AG20443 (cell line): ENCODE results near the gene TPM4.

Experiments used
- DNase-seq: peaks from one replicate; pipeline ENCODE4 v3.0.0; 2012; ENCODE audit warnings: low spot score, mixed read lengths

TPM4 gene

DNA sequence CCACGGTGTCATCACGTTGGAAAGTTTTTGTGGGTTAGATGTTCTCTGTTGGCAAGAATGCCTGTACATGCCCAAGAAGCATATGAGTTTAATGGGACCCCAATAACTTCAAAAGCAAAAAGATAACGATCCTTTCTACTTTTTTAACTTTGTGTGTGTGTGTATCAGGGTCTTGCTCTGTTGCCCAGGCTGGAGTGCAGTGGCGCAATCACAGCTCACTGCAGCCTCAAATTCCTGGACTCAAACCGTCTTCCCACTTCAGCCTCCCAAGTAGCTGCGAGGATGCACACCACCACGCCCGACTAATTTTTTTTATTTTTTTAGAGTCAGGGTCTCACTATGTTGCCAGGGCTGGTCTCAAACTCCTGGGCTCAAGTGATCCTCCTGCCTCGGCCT is 34.3 kb upstream of the TPM4 start:
- DNase-seq, result no peak

DNA sequence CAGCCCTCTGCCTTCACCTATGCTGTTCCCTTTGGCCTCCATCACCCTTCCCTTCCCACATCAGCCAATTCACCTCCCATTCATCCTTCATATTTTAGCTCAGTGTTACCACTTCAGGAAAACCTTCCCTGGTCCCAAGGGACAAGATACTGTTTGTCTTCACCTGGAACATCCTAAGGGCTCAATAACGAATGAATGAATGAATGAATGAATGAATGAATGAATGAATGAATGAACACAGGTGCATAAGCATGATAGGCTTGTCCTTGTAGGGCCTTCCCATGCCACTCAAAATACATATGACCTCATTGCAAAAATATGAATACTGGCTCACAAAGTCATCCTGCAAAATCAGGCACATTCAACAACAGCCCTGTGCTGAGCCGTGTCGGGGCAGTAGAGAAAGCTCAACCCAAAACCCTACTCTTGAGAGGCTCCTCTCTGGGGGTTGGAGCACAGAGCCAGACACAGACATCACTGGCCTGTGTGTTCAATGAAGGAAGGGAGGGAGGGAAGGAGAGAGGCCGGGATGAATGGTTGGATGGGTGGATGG is 33.7 kb upstream of the TPM4 start:
- peak; percentile 26 for DNase-seq

DNA sequence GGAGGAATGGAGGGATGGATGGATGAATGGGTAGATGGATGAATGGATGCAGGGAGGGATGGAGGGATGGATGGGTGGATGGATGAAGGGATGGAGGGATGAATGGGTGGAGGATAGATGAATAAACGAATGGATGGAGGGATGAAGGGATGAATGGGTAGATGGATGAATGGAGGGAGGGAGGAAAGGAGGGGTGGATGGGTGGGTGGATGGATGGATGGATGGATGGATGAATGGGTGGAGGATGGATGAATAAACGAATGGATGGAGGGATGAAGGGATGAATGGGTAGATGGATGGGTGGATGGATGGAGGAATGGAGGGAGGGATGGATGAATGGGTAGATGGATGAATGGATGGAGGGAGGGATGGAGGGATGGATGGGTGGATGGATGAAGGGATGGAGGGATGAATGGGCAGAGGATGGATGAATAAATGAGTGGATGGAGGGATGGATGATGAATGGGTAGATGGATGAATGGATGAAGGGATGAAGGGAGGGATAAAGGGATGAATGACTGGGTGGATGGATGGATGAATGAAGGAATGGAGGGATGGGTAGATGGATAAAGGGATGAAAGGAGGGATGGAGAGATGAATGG is 33.0 kb upstream of the TPM4 start:
- DNase-seq, result no peak

DNA sequence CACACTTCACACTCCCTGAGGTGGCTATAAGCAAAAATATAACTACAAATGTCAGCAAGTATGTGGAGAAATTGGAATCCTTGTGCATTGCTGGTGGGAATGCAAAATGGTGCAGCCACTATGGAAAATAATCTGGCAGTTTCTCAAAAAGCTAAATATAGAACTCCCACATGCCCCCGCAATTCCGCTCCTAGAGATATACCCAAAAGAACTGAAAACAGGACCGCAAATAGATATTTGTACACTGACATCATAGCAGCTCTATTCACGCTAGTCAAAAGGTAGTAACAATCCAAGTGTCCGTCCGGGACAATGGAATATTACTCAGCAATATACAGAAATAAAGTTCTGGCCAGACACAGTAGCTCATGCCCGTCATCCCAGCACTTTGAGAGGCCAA is 31.5 kb upstream of the TPM4 start:
- no peak for DNase-seq

DNA sequence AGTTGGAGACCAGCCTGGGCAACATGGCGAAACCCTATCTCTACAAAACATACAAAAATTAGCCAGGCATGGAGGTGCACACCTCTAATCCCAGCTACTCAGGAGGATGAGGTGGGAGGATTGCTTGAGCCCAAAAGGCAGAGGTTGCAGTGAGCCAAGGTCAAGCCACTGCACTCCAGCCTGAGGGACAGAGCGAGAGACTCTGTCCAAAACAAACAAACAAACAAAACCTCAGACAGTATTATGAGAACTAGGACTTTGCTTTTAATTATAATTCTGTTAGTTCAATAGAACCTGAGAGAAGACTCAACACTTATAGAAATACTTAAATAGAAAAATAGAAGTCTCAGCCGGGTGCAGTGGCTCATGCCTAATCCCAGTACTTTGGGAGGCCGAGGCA is 31.1 kb upstream of the TPM4 start:
- DNase-seq, result no peak

DNA sequence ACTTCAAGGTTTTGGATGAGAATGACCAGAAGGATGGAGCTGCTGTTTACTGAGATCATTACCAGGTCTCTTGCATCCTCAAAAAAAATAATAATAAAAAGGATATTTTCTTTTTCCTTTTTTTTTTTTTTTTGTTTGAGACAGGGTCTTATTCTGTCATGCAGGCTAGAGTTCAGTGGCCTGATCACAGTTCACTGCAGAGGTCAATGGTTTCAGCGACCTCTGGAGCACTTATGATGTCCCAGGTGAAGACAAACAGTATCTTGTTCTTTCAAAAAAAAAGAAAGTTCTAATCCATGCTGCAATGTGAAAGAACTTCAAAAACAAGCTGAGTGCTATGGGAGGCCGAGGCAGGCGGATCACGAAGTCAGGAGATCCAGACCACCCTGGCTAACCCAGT is 30.4 kb upstream of the TPM4 start:
- DNase-seq, result no peak

DNA sequence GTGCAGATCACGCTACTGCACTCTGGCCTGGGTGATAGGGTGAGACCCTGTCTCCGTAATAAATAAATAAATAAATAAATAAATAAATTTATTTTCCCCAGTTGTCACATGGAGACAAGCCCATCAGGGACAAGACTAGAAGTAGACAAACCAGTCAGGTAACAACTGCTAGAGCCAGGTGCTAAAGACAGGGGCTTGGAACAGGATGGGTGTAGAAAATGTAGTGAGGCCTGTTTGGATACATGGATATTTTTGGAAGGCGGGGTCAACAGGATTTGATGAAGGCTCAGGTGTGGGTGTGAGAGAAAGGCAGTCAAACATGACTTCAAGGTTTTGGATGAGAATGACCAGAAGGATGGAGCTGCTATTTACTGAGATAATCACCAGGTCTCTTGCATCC is 27.7 kb upstream of the TPM4 start:
- DNase-seq, result no peak

DNA sequence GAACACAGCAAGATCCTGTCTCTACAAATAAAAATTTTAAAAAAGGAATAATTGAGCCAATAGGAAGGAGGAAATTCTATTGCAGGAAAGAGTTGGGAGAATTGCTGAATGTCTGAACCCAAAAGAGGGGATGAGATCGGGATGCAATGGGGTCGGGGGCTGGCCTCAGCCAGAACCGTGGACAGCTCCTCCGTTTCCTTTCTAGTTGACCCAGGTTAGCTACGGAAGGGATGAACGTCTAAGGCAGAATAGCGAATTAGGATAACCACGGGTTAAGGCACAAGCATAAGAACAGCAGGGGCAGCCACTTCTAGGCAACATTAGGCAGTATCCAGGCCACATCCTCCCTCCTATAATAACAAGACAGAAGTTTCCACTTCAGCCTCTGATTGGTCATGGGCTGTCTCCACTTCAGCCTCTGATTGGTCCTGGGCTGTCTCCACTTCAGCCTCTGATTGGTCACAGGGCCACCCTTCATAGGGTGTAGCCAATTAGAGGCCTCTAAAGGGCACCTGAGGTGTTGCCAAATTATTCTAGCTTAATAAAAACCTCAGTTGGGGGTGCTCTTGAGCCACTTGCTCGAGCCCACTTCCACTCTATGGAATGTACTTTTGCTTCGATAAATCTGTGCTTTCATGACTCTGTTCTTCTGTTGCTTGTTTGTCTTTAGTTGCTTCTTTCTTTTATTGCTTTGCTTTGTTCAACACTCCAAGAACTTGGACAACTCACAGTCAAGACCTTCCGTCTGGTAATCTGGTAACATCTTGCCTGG is 24.9 kb upstream of the TPM4 start:
- no peak for DNase-seq

DNA sequence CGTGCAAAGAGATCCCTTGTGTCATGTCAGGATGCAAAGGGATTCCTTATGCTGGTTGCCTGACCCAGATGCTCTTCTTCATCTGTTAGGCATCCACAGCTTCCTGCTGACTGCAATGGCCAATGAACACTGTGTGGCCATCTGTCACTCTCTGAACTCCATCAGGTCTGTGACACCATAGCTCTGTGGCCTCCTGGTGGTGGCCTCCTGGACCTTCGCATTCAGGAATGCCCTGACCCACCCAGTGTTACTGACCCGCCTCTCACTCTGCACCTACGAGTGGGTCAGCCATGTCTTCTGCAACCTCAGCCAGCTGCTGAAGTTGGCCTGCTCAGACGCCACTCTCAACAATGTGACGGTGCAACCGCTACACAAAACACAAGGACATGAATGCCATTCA is 23.9 kb upstream of the TPM4 start:
- DNase-seq, result no peak

DNA sequence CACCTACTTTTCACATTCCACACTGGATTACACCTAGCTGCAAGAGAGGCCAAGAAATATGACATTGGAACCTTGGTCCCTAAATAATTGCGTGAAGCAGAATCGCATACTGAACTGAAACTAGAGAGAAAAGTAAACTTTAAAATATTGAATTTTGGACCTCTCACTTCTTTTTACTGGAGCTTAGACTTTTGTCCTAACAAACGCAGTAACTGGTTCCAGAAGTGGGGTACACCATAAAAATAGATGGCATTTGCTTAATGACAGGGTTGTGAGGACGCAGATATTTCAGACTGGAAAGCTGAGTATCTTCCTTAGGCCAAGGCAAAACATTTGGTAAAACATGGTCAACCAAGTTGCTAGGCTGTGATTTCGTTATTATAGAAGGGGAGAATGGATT is 19.2 kb upstream of the TPM4 start:
- DNase-seq, result no peak

DNA sequence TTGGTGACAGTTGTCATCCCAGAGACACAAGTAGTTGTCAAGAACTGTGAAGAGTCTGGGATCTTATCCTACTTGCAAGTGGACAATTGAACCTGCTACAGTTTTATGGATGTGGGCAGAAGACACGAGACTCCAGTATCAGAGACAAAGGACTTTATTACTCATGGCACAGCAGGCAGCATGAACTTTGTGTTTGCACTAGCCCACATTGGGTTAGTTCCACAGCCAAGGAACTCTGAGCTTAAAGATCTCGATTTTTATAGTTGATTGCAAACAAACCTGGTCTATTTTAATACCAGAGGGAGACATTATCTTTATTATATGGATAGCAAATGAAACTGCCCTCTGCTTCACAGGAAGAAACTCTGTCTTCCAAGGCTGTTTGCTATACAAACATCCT is 16.0 kb upstream of the TPM4 start:
- no peak for DNase-seq

DNA sequence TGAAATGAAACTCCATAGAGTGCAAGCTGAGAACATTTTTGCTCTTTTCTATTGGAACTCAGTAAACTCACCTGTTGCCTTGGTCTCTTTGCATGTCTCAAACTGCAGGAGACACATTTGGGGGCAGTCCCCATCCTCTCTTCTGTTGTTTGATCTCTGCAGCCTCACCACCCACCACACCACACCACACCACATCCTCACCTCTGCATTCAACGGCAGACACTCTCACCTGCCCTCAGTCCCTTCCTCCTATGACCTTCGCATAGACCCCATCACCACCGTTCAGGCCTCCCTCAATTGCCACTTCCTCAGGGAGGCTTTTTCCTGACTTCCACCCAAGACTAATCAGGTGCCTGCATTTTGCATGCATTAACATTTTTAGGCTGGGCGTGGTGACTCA is 14.4 kb upstream of the TPM4 start:
- DNase-seq, result no peak

DNA sequence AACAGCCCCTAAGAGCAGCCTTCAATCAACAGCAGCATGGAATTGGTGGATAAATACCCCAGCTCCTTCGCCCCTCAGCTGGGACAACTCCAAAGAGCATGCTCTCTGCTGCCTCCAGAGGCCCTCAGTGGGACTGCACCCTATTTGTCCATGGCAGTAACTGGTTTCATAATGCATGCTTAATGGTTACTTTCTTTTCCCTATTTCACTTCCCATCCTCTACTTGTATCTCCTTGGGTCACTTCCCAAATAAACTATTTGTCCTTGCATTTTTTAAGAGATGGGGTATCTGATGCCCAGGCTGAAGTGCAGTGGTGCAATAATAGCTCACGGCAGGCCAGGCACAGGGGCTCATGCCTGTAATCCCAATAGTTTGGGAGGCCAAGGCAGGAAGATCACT is 13.5 kb upstream of the TPM4 start:
- peak; percentile 51 for DNase-seq

DNA sequence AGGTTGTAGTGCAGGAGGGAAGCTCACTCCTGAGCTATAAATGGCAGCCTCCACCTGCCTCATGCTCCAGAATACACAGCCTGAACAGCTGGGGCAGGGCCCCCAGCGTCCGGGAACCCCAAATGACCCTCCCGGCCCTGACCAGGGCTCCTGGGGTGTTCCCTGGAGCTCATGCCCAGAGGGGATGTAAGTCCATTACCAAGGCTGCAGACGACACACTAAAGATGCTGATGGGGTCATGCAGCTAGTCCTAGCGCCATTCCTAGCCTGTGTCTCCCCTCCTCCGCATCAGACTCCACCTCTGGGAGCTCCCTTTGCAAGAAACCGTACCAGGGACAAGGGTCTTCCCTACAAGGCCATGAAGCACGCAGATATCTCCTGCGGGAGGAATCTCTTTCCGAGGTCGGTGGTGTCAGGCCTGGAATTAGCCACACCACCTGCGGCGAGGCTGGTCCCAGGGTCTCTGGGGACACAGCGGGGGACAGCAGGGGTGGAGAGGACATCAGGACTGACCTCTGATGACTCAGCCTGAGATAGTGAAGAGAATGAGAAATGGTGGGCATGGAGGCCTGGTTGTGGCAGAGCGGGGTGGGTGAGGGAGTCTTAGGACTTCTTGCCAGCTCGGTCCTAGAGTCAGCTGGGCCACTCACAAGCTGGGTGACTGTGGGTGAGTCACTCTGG is 11.9 kb upstream of the TPM4 start:
- DNase-seq, result no peak

DNA sequence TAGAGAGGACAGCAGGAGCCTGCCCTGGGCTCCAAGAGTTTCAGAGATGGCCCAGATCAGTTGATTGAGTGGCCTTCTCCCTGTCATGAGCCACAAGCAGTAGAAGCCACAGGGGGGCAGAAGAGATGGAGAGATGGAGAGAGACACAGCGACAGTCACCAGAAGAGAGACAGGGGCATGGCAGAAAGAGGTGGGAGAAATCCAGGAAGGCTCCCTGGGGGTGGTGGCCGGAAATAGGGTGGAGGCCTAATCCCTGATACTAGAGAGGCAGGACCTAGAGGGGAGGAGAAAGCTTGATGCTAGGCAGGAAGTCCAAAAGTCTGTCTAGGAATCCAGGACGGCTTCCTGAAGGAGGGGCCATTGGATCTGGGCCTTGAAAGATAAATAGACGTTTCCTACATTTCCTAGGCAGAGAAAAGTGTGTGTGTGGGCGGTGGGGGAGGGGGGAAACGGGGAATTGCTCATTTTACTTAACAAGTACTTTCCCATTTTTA is 9.6 kb upstream of the TPM4 start:
- peak; percentile 49 for DNase-seq

DNA sequence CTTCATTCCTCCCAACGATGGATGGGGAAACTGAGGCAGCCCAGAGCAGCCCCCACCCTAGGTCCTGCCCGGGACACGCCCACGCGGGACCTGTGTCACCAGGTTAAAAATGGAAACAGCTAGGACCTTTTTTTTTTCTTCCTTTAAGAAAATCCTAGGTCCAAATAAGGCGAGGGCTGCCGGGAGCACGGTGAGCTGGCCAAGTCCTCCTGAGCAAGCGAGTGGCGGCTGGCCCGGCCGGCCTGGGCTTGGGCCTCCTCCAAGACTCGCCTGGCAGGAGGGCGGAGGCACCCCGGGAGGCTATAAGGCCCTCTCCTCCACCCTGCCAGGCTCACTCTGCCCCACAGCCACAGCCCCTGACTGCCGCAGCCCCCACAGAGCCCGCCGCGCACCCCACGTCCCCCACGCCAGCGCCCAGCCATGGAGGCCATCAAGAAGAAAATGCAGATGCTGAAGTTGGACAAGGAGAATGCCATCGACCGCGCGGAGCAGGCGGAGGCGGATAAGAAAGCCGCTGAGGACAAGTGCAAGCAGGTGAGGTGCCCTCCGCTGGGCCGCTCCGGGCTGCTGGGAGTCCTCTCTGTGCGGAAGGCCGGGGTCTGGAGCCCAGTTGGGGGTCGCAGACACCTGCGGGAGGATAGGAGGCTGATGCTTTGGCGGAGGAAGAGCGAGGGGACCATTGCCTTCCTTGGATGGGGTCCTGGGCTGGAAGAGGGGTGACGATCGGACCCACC is 8.9 kb upstream of the TPM4 start:
- peak; percentile 91 for DNase-seq

DNA sequence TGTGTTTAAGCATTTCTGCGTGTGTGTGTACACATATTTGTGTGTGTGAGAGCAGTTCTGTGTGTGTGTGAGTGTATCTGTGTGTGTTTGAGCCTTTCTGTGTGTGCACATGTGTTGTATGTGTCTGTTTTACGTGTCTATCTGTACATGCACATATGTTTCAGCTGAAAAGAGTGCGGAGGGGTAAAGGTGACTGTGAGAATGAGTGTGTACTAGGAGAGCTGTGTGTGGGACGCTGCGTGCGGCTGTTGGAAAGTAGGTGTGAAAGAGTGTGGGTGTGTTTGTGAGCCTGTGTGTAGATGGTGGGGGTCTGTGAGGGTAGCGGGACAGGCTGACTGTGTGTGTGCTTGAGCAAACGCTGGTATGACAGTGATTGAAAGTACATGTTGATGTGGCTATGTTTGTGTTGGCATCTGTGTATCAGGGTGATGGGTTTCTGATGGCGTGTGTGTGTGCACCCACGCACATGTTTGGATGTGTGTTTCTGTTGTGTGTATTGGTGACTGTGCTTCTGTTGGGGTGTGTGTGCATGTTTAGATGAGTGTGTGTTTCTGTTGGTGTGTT is 7.5 kb upstream of the TPM4 start:
- no peak for DNase-seq

DNA sequence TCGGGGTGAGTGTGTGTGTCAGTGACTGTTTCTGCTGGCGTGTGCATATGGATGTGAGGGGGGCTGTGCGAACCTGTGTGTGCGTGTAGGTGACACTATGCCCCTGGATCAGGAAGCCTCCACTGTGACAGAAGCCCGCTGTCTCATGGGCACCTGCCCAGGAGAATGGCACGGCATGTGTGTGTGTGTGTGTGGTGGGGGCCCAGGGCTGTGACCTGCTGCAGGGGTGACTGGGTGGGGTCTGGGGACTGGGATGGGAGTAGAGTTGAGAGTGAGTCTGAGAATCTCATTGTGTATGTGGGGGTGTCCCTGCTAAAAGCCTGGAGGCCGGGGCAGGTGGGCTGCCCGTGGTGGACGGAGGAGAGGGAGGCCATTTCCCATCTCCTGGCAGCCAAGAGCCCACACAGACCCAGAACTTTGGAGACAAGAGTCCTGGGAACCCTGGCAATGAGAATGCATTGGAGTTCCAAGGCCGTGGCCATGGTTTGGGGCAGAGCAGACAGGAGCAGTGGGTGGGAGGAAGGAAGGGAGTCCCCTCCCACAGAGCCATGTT is 6.4 kb upstream of the TPM4 start:
- no peak for DNase-seq

DNA sequence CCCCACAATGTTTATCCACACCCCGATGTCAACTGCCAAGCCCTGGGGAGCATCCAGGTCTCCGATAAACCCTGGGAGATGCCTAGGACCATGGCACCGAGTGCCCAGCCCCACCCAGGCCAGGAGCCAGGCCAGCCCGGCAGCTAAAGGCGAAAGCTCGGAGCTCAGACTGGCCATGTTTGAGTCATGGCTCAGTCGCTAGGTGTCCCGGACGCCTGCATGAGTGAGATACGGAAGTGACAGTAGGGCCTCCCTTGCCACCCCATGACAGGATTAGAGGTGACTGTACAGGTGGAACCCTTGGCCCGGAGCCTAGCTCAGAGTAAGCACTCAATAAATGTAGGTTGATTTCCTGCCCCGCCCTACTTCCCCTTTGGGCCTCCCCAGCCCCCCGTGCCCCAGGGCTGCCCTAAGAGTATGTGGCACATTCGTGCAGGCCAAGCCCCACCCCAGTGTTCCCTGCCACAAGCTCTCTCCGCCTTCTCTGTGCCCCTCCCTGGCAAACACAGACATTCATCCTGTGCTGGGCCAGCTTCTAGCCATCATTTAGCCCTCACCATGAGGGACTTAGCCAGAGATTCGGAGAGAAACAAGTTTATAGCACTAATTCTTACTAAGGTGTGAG is 5.8 kb upstream of the TPM4 start:
- DNase-seq, result no peak

DNA sequence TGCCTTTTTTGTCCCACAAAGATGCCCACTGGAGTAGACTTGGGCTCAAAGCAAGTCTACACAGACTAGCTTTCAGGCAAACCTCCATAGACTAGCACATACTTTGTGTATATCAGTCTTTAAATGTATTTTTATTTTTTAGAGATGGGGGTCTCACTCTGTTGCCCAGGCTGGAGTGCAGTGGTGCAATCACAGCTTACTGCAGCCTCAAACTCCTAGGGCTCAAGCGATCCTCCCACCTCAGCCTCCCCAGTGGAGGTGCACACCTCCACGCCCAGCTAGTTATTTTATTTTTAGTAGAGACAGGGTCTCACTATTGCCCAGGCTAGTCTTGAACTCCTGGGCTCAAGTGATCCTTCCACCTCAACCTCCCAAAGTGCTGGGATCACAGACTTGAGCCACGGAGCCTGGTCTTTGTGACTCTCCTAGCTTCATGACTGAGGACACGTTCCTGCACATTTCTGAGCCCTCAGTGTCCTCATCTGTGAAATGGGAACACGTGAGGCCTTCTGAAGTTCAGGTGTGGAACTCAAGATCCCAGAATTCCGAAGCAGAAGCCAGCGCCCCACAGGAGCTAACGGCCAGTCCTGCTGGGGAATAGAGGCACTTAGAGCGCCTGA is 5.1 kb upstream of the TPM4 start:
- no peak for DNase-seq

DNA sequence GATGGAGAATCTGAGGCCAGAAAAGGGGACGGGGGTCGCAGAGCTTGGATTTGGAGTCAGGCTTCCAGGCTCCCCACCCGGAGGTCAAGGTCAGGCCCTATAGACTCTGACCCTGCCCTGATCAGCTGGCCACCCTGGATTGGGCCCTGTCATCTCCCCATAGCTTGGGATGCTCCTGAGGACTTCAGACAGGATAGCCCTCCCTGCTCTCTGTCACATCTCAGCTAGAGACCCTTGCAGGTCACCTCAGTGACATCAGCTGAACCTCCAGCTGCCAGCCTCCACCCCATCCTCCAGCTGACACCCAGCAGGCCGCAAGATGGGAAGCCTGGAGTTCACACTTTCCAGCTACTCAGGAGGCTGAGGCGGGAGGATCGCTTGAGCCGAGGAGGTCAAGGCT is 2.8 kb upstream of the TPM4 start:
- no peak for DNase-seq
